ENCODE data around the gene KIAA1328. TPM values are rescaled to one million over a fixed set of nuclear protein-coding genes. Genes with fewer than 3 reads are reported as not detected.

KIAA1328 gene
- total and polyA plus RNA-seq, 9 of the 15 experiments (the other 6 are each of a cell fraction or from before 2014, with no cell fraction given): 4.0 to 8.6 (median 7.4) TPM

DNA sequence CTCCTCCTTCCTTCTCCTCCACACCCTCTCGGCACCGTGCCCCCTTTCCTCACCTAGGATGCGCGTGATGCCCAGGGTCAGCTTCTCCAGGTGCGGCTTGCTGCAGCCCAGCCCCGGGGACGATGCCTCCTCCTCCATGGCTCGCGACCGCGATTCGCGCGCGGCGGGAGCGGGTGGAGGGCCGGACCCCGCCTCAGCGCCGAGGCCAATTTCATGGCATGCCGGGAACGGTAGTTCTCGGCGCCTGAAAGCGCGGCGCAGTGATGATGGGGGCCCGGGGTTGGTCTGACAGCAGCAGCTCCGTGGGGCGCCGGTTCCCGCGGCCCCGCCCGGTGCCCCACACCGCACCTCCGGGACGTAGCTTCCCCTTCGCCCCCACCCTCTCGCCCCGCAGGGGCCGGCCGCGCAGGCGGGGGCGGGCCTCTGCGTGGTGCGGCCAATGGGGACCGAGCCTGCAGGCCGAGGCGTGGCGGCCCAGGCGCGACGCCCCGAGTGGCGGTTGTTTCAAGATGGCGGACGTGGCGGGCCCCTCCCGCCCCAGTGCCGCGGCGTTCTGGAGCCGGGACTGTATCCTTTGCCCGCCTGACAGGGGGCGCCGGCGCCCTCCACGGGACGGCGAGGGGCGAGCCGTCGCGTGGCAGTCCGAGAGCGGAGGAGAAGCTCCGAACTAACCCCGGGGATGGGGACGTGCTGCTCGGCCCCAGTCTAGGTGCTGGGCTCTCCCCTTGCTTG lies at the start of gene KIAA1328, which contains the start of gene TPGS2 (continued):
- TF ChIP-seq FOXK2 (conservative IDR thresholded peaks at IDR 0.05 in 1 of 2, IDR thresholded peaks at IDR 0.05 in 1 of 2; ENCODE audit: low read depth in 2 of 2) (no peak; a peak in 1 of 4 replicates), XRCC3 (IDR thresholded peaks at IDR 0.05) (no peak), ZNF3 (CRISPR knock-in tag; IDR thresholded peaks at IDR 0.05) (no peak), CBX1 (IDR thresholded peaks at IDR 0.05; ENCODE audit: low read depth) (peak; percentile 63; the same call in 1 of the 2 replicates), RBM34 (IDR thresholded peaks at IDR 0.05; ENCODE audit: borderline replicate concordance, insufficient read depth, low read length) (no peak), HDGF (IDR thresholded peaks at IDR 0.05) (no peak), FIP1L1 (IDR thresholded peaks at IDR 0.05; ENCODE audit: low read depth, low read length, poor library complexity, severe bottlenecking) (no peak), NFXL1 (CRISPR knock-in tag; IDR thresholded peaks at IDR 0.05) (no peak), ELF2 (CRISPR knock-in tag; IDR thresholded peaks at IDR 0.05) (no peak)
- TF ChIP-seq, protein P1, sequence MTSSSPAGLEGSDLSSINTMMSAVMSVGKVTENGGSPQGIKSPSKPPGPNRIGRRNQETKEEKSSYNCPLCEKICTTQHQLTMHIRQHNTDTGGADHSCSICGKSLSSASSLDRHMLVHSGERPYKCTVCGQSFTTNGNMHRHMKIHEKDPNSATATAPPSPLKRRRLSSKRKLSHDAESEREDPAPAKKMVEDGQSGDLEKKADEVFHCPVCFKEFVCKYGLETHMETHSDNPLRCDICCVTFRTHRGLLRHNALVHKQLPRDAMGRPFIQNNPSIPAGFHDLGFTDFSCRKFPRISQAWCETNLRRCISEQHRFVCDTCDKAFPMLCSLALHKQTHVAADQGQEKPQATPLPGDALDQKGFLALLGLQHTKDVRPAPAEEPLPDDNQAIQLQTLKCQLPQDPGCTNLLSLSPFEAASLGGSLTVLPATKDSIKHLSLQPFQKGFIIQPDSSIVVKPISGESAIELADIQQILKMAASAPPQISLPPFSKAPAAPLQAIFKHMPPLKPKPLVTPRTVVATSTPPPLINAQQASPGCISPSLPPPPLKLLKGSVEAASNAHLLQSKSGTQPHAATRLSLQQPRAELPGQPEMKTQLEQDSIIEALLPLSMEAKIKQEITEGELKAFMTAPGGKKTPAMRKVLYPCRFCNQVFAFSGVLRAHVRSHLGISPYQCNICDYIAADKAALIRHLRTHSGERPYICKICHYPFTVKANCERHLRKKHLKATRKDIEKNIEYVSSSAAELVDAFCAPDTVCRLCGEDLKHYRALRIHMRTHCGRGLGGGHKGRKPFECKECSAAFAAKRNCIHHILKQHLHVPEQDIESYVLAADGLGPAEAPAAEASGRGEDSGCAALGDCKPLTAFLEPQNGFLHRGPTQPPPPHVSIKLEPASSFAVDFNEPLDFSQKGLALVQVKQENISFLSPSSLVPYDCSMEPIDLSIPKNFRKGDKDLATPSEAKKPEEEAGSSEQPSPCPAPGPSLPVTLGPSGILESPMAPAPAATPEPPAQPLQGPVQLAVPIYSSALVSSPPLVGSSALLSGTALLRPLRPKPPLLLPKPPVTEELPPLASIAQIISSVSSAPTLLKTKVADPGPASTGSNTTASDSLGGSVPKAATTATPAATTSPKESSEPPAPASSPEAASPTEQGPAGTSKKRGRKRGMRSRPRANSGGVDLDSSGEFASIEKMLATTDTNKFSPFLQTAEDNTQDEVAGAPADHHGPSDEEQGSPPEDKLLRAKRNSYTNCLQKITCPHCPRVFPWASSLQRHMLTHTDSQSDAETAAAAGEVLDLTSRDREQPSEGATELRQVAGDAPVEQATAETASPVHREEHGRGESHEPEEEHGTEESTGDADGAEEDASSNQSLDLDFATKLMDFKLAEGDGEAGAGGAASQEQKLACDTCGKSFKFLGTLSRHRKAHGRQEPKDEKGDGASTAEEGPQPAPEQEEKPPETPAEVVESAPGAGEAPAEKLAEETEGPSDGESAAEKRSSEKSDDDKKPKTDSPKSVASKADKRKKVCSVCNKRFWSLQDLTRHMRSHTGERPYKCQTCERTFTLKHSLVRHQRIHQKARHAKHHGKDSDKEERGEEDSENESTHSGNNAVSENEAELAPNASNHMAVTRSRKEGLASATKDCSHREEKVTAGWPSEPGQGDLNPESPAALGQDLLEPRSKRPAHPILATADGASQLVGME (CRISPR knock-in tag; IDR thresholded peaks at IDR 0.05): peak; percentile 64; the same call in 1 of the 2 replicates
- TF ChIP-seq, protein P2, sequence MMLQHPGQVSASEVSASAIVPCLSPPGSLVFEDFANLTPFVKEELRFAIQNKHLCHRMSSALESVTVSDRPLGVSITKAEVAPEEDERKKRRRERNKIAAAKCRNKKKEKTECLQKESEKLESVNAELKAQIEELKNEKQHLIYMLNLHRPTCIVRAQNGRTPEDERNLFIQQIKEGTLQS (IDR thresholded peaks at IDR 0.05): no peak
- TF ChIP-seq, protein P2 (CRISPR knock-in tag; conservative IDR thresholded peaks at IDR 0.05): 0 out of 2 replicates have a peak, but pooled peaks have one; percentile 27
- TF ChIP-seq, protein P3, sequence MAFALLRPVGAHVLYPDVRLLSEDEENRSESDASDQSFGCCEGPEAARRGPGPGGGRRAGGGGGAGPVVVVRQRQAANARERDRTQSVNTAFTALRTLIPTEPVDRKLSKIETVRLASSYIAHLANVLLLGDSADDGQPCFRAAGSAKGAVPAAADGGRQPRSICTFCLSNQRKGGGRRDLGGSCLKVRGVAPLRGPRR (CRISPR knock-in tag; IDR thresholded peaks at IDR 0.05): 0 out of 2 replicates have a peak, but pooled peaks have one; percentile 15

Measured in K562 (cell line).